Measurements from ENCODE around the gene EFNA3. TPM values are rescaled to one million over a fixed set of nuclear protein-coding genes. Genes with fewer than 3 reads are reported as not detected.

Gene EFNA3
- total RNA-seq, 1 experiment from 2014 or later = 20.4 TPM

DNA sequence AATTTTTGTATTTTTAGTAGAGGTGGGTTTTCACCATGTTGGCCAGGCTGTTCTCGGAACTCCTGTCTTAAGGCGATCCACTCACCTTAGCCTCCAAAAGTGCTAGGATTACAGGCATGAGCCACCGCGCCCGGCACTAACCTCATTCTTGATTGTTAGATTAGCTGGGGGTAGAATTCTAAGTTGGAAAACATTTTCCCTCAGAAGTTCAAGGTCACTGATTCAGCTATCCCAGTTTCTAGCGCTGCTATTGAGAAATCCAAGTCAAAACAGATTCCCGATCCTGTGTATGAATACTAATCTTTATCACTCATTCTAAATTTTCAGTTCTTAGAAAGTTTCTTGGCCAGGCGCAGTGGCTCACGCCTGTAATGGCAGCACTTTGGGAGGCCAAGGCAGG lies 24.7 kb downstream of the EFNA3 start:
- ATAC-seq (no peak), DNase-seq (ENCODE audit: low read depth, low spot score) (no peak)
- Histone ChIP-seq H3K9me2 (ENCODE audit: insufficient read depth) (no peaks in the 10 kb centered on the region), H3K4me3 (replicated peaks in 1 of 2; ENCODE audit: low read depth in 1 of 2, low read length in 2 of 2) (no peak overlapping the region), H3K79me2 (ENCODE audit: insufficient read depth, low read length) (no peaks in the 10 kb centered on the region), H2AFZ (ENCODE audit: low read depth, low read length, poor library complexity, severe bottlenecking) (no peak overlapping the region), H3K4me1 (ENCODE audit: control insufficient read depth in 1 of 2, insufficient read depth in 2 of 2, low read length in 2 of 2) (no peaks in the 10 kb centered on the region), H3K9me3 (ENCODE audit: control insufficient read depth in 1 of 2, insufficient read depth in 1 of 2, low read depth in 1 of 2, low read length in 2 of 2) (no peaks in the 10 kb centered on the region), H3K27me3 (ENCODE audit: insufficient read depth, low read length) (no peaks in the 10 kb centered on the region), H3K4me2 (ENCODE audit: low read length) (no peak overlapping the region), H3K36me3 (ENCODE audit: control insufficient read depth in 1 of 2, insufficient read depth in 2 of 2, low read length in 2 of 2) (no peaks in the 10 kb centered on the region), H3K27ac (ENCODE audit: low read depth, low read length) (no peak overlapping the region), H3K9ac (ENCODE audit: low read length) (no peak overlapping the region), H4K20me1 (ENCODE audit: insufficient read depth) (no peaks in the 10 kb centered on the region)
- BruUV-seq (replicated peaks) = no TSS peak
- ChIA-PET POLR2A (no interaction called here), CTCF (interaction anchor here (1.0 to 1.3 kb wide), 2 partner anchors 12 to 70 kb away, joined by 3 read pairs; partner anchors contain the start of gene KRTCAP2), RAD21 (ENCODE audit: low non-redundant PET in 1 of 2, low total read pairs in 2 of 2, uncharacterized antibody in 2 of 2, unreplicated experiment in 2 of 2) (no interaction called here)
- TF ChIP-seq CEBPB (IDR thresholded peaks at IDR 0.05; ENCODE audit: low read depth) (no peak), SRF (IDR thresholded peaks at IDR 0.05; ENCODE audit: low read depth) (no peak), TCF7L2 (IDR thresholded peaks at IDR 0.05; ENCODE audit: borderline replicate concordance, extremely low read depth, insufficient read depth, insufficient read length) (no peak), YY1 (IDR thresholded peaks at IDR 0.05; ENCODE audit: extremely low read depth, insufficient replicate concordance, low read depth, low read length) (no peak), CBX3 (IDR thresholded peaks at IDR 0.05; ENCODE audit: low read depth) (no peak), ZFX (IDR thresholded peaks at IDR 0.05) (no peak), SP1 (IDR thresholded peaks at IDR 0.05; ENCODE audit: low read depth) (no peak), CTCF (IDR thresholded peaks at IDR 0.05 in 2 of 3, conservative IDR thresholded peaks at IDR 0.05 in 1 of 3; ENCODE audit: borderline replicate concordance in 1 of 3, insufficient read depth in 1 of 3, low read depth in 2 of 3, low read length in 2 of 3) (no peak)
- TF ChIP-seq, protein P1, sequence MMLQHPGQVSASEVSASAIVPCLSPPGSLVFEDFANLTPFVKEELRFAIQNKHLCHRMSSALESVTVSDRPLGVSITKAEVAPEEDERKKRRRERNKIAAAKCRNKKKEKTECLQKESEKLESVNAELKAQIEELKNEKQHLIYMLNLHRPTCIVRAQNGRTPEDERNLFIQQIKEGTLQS (IDR thresholded peaks at IDR 0.05) = no peak
- TF ChIP-seq, protein P2, sequence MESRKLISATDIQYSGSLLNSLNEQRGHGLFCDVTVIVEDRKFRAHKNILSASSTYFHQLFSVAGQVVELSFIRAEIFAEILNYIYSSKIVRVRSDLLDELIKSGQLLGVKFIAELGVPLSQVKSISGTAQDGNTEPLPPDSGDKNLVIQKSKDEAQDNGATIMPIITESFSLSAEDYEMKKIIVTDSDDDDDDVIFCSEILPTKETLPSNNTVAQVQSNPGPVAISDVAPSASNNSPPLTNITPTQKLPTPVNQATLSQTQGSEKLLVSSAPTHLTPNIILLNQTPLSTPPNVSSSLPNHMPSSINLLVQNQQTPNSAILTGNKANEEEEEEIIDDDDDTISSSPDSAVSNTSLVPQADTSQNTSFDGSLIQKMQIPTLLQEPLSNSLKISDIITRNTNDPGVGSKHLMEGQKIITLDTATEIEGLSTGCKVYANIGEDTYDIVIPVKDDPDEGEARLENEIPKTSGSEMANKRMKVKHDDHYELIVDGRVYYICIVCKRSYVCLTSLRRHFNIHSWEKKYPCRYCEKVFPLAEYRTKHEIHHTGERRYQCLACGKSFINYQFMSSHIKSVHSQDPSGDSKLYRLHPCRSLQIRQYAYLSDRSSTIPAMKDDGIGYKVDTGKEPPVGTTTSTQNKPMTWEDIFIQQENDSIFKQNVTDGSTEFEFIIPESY (IDR thresholded peaks at IDR 0.05; ENCODE audit: extremely low read depth, insufficient replicate concordance, low read length) = no peak
- intact Hi-C loops (cut with micrococcal nuclease) = no loop called here

All from HCT116 (cell line).